ENCODE results near the gene ALDH5A1.
"Not testable (repeated sequence)": the region's sequence is repeated elsewhere in the genome, so short reads cannot be mapped to it uniquely, and the experiment has no call there.

The ALDH5A1 gene

GRCh38 chr6:24486065-24486464 is 8.7 kb upstream of the ALDH5A1 start:
- no peak for DNase-seq (ENCODE audit: low read depth)

DNA sequence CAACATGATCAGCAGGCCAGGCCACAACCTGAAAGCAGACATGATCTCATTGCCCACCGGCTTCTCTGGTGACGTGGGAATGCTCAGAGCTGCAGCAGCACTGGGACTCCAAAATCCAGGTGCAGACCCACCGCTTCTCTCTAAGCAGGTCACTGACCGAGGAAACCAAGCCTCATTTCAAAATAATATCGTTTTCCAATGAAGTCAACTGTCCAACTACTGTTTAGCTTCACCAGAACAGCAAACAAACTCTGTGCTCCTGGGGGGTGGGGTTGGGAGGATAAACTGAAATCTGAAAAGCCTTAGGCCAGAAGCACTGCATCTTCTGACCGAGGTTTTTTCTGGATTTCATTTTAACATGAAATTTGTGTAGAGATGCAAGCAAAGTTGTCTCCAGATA is 5.3 kb upstream of the ALDH5A1 start, which contains the start of gene GPLD1:
Gene GPLD1 (minus strand): TSS at position 109 of the 400 bp plus-strand sequence. CDS start 67 bp downstream, at position 42.
- DNase-seq (ENCODE audit: low read depth): no peak

DNA sequence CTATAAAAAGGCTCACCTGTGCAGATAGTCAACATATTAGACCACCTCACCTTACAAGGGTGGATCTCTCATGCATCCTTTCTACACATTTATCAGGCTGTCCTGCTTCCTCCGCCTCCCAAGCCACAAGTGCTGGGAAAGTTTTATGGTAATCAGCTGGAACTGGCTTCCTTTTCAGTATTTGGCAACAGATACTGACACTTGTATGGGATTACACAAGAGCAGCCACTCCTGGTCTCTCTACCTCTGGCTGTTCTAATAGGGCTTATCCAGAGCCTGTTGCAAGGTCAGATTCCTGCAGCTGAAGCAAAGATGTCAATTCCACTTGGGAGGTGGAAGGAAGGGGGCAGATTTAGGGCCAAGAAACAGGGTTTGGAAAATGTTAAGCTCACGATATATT is 4.9 kb upstream of the ALDH5A1 start:
- no peak for DNase-seq (ENCODE audit: low read depth)

- no peak for DNase-seq (ENCODE audit: low read depth)
These were observed 3.8 kb upstream of the ALDH5A1 start for GRCh38 chr6:24490948-24491347.

DNA sequence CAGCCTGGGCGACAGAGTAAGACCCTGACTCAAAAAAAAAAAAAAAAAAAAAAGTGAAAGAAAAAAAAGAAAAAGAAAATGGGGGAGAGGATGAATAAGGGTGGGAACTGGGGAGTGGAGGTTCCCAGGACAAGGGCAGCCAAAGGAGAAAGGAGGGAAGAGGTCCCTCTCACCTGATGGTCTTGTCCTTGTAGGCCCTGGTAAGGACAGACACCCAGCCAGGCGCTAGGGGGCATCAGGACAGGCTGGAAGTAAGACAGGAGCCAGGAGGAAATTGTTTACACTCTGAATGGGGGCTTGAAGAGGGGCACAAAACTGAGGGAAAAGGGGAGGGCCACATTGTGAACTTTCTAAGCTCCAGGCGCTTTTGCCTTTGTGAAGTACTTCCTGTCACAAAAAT is 2.3 kb upstream of the ALDH5A1 start:
- no peak for DNase-seq (ENCODE audit: low read depth)

DNA sequence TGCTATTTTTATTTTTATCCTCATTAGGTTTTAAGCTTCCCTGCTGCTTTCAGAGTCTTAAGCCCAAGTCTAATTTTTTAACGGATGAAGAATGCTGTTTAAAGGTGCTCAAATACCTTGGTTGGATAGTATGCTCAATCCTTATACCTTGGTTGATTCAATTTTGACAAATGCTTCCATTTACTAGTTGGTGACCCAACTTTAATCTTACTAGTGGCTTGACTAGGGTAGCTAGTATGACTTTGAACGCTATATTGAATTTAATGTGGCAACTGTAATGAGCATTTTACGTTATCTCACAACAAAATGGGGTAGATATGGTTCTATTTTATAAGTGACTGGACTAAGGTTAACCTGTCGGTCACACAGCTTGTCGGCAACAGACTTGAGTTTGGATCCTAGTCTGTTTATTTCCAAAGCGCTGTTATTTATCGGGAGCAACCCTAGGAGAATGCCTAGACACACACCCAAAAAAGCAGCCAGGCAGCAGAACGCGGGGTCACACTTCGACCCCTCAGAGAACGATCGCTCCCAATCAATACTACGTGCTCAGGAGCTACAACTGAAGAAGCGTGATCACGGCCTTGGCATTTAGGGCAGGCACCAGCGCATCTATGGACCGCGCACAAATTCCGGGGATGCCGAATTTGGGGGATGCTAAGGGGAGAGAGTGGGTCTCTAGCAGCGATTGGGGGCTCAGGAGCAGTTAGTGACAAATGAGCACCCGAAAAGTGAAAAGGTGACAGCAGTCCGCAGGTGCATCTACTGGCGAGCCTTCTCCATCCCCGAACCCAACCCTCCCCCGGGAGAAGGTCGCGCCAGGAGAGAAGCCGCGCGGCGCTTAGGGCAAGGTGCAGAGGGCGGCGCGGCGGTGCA is 586 bp upstream of the ALDH5A1 start:
- no peak for DNase-seq (ENCODE audit: low read depth)

- no peak for DNase-seq (ENCODE audit: low read depth)
These were observed 2.6 kb downstream of the ALDH5A1 start for GRCh38 chr6:24497254-24497970.

GRCh38 chr6:24500683-24501082 is 5.9 kb downstream of the ALDH5A1 start:
- no peak for DNase-seq (ENCODE audit: low read depth)

- no peak for DNase-seq (ENCODE audit: low read depth)
These were observed 6.6 kb downstream of the ALDH5A1 start for GRCh38 chr6:24501374-24501773.

GRCh38 chr6:24501914-24502313 is 7.1 kb downstream of the ALDH5A1 start:
- no peak for DNase-seq (ENCODE audit: low read depth)

DNA sequence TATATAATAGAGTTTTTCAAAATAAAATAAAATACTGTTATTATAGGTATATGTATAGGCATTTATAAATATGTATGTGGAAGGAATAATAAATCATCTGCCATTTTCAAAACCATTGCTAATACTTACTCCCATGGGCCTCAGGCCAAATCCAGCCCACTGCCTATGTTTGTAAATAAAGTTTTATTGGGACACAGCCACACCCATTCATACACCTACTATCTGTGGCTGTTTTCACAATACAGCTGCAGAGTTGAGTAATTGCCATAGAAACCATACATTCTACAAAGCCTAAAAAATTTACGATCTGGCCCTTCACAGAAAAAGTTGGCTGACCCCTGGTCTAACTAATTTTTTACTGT is 9.5 kb downstream of the ALDH5A1 start:
- no peak for DNase-seq (ENCODE audit: low read depth)

- DNase-seq (ENCODE audit: low read depth): no peak
These were observed 10.1 kb downstream of the ALDH5A1 start for GRCh38 chr6:24504649-24505586.

GRCh38 chr6:24506814-24507520 is 12.2 kb downstream of the ALDH5A1 start:
- DNase-seq (ENCODE audit: low read depth): no peak

DNA sequence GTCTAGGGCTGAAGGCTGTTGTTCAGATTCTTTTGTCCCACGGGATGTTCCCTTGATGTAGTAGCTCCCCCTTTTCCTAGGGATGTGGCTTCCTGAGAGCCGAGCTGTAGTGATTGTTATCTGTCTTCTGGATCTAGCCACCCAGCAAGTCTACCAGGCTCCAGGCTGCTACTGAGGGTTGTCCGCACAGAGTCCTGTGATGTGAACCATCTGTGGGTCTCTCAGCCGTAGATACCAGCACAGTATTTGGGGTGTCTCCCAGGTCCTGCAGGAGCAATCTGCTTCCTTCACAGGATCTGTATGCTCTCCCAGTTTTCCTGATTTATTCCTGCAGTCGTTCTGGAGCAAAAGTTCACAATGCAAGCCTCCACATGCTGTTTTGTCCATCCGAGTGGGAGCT is 17.2 kb downstream of the ALDH5A1 start:
- DNase-seq (ENCODE audit: low read depth): not testable (repeated sequence)

DNA sequence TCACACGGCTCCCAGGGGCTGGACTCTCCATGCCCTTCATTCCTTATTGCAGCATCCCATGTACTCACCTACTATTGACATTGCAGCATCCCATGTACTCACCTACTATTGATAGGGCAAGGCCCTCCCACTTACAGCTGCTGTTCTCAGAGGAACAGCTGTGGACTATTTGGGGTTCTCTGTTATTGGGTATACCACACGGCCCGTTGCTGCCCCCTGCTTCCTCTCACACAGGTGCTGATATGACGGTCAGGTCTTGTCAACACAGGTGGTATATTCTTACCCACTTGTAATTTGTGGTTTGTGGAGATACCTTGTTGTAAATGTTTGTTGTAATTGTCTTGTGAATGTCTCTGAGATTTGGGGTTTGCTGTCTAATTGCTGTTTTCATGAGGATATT is 18.8 kb downstream of the ALDH5A1 start:
- DNase-seq (ENCODE audit: low read depth): no peak

- no peak for DNase-seq (ENCODE audit: low read depth)
These were observed 23.1 kb downstream of the ALDH5A1 start for GRCh38 chr6:24517659-24518543.

DNA sequence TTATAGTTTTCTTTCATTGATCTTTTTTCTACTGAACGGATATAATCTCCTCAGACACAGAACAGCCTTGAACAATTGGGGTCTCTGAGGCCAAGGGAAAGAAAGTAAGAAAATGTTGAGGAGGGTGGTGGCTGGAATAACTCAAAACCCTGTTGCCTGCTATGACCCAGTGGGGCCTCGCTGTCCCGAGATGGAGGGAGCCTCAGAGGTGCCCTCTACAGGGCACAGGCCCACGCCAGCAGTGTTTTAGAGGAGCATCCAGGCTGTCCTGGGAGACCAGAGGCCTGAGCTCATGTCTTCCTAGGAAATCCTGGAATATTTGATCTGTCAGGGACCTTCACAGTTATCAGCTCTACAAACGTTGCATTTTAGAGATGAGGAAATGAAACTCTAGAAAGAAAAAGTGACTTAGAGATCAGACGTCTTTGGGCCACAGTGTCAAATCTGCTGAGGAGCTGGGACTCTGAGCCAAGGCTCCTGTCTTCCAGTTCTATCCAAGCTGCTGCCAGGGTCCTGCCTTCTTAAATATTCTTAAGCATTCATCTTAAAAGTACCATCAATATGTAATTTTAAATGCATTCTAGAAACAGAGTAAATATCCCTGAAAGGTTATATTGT is 26.3 kb downstream of the ALDH5A1 start:
- no peak for DNase-seq (ENCODE audit: low read depth)

GRCh38 chr6:24522228-24523176 is 27.7 kb downstream of the ALDH5A1 start:
- DNase-seq (ENCODE audit: low read depth): no peak

DNA sequence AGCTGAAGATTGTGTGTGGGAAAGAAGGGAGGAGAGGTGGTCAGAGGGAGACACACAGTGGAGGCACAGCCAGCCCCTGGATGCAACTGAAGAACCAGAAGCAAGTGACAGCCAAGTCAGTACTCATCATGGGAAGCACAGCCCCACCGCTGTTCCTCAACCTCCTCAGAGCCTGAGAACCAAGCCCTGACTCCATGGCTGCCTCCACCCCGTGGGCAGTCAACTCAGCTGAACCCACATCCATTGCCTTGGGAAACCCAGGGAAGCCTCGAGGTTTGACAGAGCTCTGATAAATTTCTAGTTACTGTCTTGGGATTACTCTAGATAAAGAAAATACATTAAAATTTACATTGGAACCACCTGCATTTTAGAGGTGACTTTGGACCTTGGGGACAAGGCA is 29.6 kb downstream of the ALDH5A1 start:
- DNase-seq (ENCODE audit: low read depth): no peak
